ENCODE measurements around the gene KRT80. TPM values are rescaled to one million over a fixed set of nuclear protein-coding genes. Genes with fewer than 3 reads are reported as not detected.

The KRT80 gene
- total RNA-seq, 3 donors from 2014 or later (not counting 1 experiment from before 2014, with no cell fraction given): not detected

GRCh38 chr12:52231305-52232202 is 39.7 kb upstream of the KRT80 start:
- peaks cover 53 to 70% of the 10 kb centered on the region in 2 donors for H3K27me3 Mint-ChIP-seq (ENCODE audit: low read depth in 2 of 2)
- TF ChIP-seq CTCF (IDR thresholded peaks at IDR 0.05): no peak
- intact Hi-C loops (cut with micrococcal nuclease): no loop called here
- DNase-seq: no peak
- no peak overlapping the region for H3K27ac Mint-ChIP-seq
- no peaks in the 10 kb centered on the region for H3K4me1 ChIP-seq (ENCODE audit: control insufficient read depth, insufficient read depth, low read length)
- no peaks in the 10 kb centered on the region for H3K4me1 Mint-ChIP-seq
- H3K4me3 ChIP-seq (ENCODE audit: low read length): no peak overlapping the region
- WGBS (ENCODE audit: insufficient coverage): 75% methylated on average over 16 of the region's 16 CpGs
- no peak overlapping the region for H3K4me3 Mint-ChIP-seq
- H3K9me3 ChIP-seq (ENCODE audit: control insufficient read depth, insufficient read depth, low read length): no peaks in the 10 kb centered on the region
- no peaks in the 10 kb centered on the region for H3K36me3 Mint-ChIP-seq
- no peak overlapping the region for H3K27ac ChIP-seq (ENCODE audit: low read length)
- peaks cover 20% of the 10 kb centered on the region for H3K27me3 ChIP-seq (ENCODE audit: control insufficient read depth, insufficient read depth, low read length)
- no peaks in the 10 kb centered on the region for H3K9me3 Mint-ChIP-seq
- H3K36me3 ChIP-seq (ENCODE audit: control insufficient read depth, insufficient read depth, low read length): no peaks in the 10 kb centered on the region
- no peak for ATAC-seq

- Histone ChIP-seq H3K27me3 (ENCODE audit: control insufficient read depth, insufficient read depth, low read length) (peaks cover 20% of the 10 kb centered on the region), H3K9me3 (ENCODE audit: control insufficient read depth, insufficient read depth, low read length) (no peaks in the 10 kb centered on the region), H3K4me1 (ENCODE audit: control insufficient read depth, insufficient read depth, low read length) (no peaks in the 10 kb centered on the region), H3K36me3 (ENCODE audit: control insufficient read depth, insufficient read depth, low read length) (no peaks in the 10 kb centered on the region), H3K4me3 (ENCODE audit: low read length) (no peak overlapping the region), H3K27ac (ENCODE audit: low read length) (no peak overlapping the region)
- TF ChIP-seq CTCF (IDR thresholded peaks at IDR 0.05): no peak
- WGBS (ENCODE audit: insufficient coverage): 78% methylated on average over 7 of the region's 8 CpGs
- Mint-ChIP-seq H3K4me3 (no peak overlapping the region), H3K27ac (no peak overlapping the region), H3K27me3 (ENCODE audit: low read depth in 2 of 2) (peaks cover 54 to 73% of the 10 kb centered on the region in 2 donors), H3K9me3 (no peaks in the 10 kb centered on the region), H3K36me3 (no peaks in the 10 kb centered on the region), H3K4me1 (no peaks in the 10 kb centered on the region)
- intact Hi-C loops (cut with micrococcal nuclease): no loop called here
- DNase-seq (no peak), ATAC-seq (no peak)
Observed at GRCh38 chr12:52230364-52231281, 38.8 kb upstream of the KRT80 start.

GRCh38 chr12:52229836-52230343 is 38.1 kb upstream of the KRT80 start:
- Histone ChIP-seq H3K27ac (ENCODE audit: low read length) (no peak overlapping the region), H3K27me3 (ENCODE audit: control insufficient read depth, insufficient read depth, low read length) (peaks cover 20% of the 10 kb centered on the region)

More at GRCh38 chr12:52229836-52230343, 38.1 kb upstream of the KRT80 start:
- TF ChIP-seq CTCF (IDR thresholded peaks at IDR 0.05): no peak
- Histone ChIP-seq H3K4me1 (ENCODE audit: control insufficient read depth, insufficient read depth, low read length) (no peaks in the 10 kb centered on the region), H3K4me3 (ENCODE audit: low read length) (no peak overlapping the region), H3K9me3 (ENCODE audit: control insufficient read depth, insufficient read depth, low read length) (no peaks in the 10 kb centered on the region), H3K36me3 (ENCODE audit: control insufficient read depth, insufficient read depth, low read length) (no peaks in the 10 kb centered on the region)
- intact Hi-C loops (cut with micrococcal nuclease): no loop called here
- no peaks in the 10 kb centered on the region for H3K4me1 Mint-ChIP-seq
- 80% methylated on average over 2 of the region's 2 CpGs for WGBS (ENCODE audit: insufficient coverage)
- no peak overlapping the region for H3K27ac Mint-ChIP-seq
- ATAC-seq: no peak
- peaks cover 51 to 70% of the 10 kb centered on the region in 2 donors for H3K27me3 Mint-ChIP-seq (ENCODE audit: low read depth in 2 of 2)
- no peak overlapping the region for H3K4me3 Mint-ChIP-seq
- DNase-seq: no peak
- H3K9me3 Mint-ChIP-seq: no peaks in the 10 kb centered on the region
- no peaks in the 10 kb centered on the region for H3K36me3 Mint-ChIP-seq

Data from natural killer cell (primary cell).